G401.6 (cell line): Measurements from ENCODE around the gene IGSF5.
"Not testable (repeated sequence)": the region's sequence is repeated elsewhere in the genome, so short reads cannot be mapped to it uniquely, and the experiment has no call there.

ENCODE experiments used
- FAIRE-seq: peaks from 2 replicates; lab custom pipeline; 2012; peaks lifted over from hg19 to GRCh38; lab: Jason Lieb, UNC

Gene IGSF5

GRCh38 chr21:39744883-39745282 is at the start of gene IGSF5:
Gene IGSF5, plus strand, starts transcription at chr21:39745183. Its CDS starts 327 bp downstream, at chr21:39745510.
- FAIRE-seq: not testable (repeated sequence)

- no peak for FAIRE-seq
These were observed 48.8 kb upstream of the IGSF5 start for GRCh38 chr21:39696196-39696595.

GRCh38 chr21:39696618-39697017 is 48.4 kb upstream of the IGSF5 start:
- no peak for FAIRE-seq

- no peak for FAIRE-seq
These were observed 44.7 kb upstream of the IGSF5 start for GRCh38 chr21:39700318-39700717.

GRCh38 chr21:39703578-39703977 is 41.4 kb upstream of the IGSF5 start:
- no peak for FAIRE-seq

- no peak for FAIRE-seq
These were observed 39.1 kb upstream of the IGSF5 start for GRCh38 chr21:39705849-39706248.

GRCh38 chr21:39707316-39707715 is 37.7 kb upstream of the IGSF5 start:
- FAIRE-seq: no peak

- no peak for FAIRE-seq
These were observed 34.1 kb upstream of the IGSF5 start for GRCh38 chr21:39710866-39711265.

- FAIRE-seq: no peak
These were observed 32.7 kb upstream of the IGSF5 start for GRCh38 chr21:39712273-39712672.

- no peak for FAIRE-seq
These were observed 32.0 kb upstream of the IGSF5 start for GRCh38 chr21:39712976-39713375.

GRCh38 chr21:39713905-39714304 is 31.1 kb upstream of the IGSF5 start:
- no peak for FAIRE-seq

GRCh38 chr21:39714331-39714730 is 30.7 kb upstream of the IGSF5 start:
- no peak for FAIRE-seq

GRCh38 chr21:39715804-39716397 is 29.1 kb upstream of the IGSF5 start:
- FAIRE-seq: no peak

- FAIRE-seq: no peak
These were observed 24.7 kb upstream of the IGSF5 start for GRCh38 chr21:39720126-39720778.

- FAIRE-seq: no peak
These were observed 23.1 kb upstream of the IGSF5 start for GRCh38 chr21:39721885-39722284.

GRCh38 chr21:39724944-39725343 is 20.0 kb upstream of the IGSF5 start:
- FAIRE-seq: no peak

- no peak for FAIRE-seq
These were observed 18.9 kb upstream of the IGSF5 start for GRCh38 chr21:39726133-39726532.

GRCh38 chr21:39727401-39728120 is 17.4 kb upstream of the IGSF5 start:
- no peak for FAIRE-seq

GRCh38 chr21:39728341-39728740 is 16.6 kb upstream of the IGSF5 start:
- FAIRE-seq: no peak

- FAIRE-seq: no peak
These were observed 14.4 kb upstream of the IGSF5 start for GRCh38 chr21:39730418-39731157.

- no peak for FAIRE-seq
These were observed 8.3 kb upstream of the IGSF5 start for GRCh38 chr21:39736716-39737115.

- FAIRE-seq: no peak
These were observed 7.5 kb upstream of the IGSF5 start for GRCh38 chr21:39737376-39738000.
